HG02798 (cell line): ENCODE measurements around the gene IRF1.

Source experiments
- ATAC-seq: cut with Tn5 transposase; IDR thresholded peaks from one replicate; pipeline ENCODE4 v1.9.1; 2021; ENCODE audit warnings: mild to moderate bottlenecking; ENCODE audit not compliant: unreplicated experiment, poor library complexity

The IRF1 gene

GRCh38 chr5:132463811-132464155, 26.8 kb downstream of the IRF1 start:
- ATAC-seq, result no peak

GRCh38 chr5:132462856-132463745, 27.5 kb downstream of the IRF1 start:
- no peak for ATAC-seq

DNA sequence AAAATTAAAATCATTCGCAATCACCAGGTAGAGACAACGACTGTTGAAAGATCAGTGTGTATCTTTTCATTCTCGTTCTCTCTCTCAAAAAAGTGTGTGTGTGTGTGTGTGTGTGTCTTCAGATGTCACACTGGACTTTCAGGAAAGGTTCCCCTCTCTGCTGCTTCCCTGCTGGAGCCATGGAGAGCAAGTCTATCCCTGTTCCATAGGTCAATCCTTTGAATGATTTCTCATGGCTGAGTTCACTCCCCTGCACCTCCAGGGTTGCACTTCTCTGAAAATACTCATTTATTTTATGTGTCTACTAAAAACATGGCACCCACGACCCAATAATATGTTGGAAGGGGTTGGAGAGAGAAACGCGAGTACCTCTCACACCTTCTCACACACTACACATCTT, 28.2 kb downstream of the IRF1 start:
- ATAC-seq, result no peak

GRCh38 chr5:132461569-132462070, 29.0 kb downstream of the IRF1 start:
- no peak for ATAC-seq

- no peak for ATAC-seq
Measured at GRCh38 chr5:132460846-132461568, 29.6 kb downstream of the IRF1 start.

- no peak for ATAC-seq
Measured at GRCh38 chr5:132459983-132460838, 30.4 kb downstream of the IRF1 start.

DNA sequence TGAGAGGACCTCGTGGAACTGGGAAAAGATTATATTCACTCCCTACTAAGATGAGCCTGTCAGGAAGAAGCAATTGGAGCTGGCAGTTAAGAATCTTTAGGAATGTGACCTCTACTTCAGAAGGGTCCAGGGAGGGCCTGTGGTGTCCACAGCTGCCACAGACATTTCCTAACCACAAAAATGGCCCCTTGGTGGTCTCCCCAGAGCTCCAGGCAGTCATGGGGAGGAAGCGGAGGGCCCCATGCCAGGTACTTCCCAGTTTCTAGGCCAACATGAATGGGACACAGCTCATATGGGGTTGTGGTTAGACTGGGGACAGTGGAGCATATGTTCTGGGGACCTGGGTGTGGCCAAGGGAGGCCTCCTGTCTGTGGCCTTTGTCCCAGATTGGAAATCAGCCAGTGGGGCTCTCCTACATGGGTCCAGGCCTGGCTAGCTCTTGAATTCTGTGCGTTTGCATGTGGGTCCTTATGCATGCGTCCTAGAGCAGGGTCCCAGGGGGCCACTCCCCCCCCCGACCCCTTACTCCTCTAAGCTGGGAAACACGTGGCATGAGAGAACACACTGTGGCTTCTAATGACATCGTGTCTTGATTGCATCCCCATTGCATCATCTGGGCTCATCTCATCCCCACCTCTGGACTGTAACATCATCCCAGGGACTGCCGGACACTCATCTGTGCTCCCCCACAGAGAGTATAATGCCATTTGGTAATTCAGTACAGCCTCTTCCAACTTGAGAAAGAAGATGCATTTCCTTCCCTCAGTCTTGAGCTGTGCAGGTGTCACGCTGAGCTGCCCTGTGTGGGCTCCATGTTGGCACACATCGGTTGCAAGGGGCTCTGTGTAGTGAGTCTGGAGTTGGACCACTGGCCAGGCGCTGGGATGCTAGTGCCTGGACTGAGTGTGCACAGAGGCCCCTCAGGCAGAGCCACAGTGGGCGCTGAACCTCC, 31.3 kb downstream of the IRF1 start:
- peak; percentile 28 for ATAC-seq

DNA sequence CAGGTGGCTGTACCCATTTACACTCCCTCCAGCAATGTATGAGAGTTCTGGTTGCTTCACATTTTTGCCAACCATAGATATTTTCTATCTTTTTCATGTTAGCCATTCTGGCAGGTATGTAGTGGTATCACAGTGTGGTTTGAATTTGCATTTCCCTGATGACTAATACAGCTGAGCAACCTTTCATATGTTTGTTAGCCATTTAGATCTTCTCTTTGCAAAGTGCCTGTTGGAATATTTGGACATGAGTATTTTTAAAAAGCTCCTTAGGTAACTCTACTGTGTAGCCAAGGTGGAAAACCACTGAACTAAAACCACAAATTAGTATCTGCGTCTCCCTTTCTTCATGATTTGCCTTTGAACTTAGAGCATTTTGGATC, 31.9 kb downstream of the IRF1 start:
- ATAC-seq, result peak; percentile 52

DNA sequence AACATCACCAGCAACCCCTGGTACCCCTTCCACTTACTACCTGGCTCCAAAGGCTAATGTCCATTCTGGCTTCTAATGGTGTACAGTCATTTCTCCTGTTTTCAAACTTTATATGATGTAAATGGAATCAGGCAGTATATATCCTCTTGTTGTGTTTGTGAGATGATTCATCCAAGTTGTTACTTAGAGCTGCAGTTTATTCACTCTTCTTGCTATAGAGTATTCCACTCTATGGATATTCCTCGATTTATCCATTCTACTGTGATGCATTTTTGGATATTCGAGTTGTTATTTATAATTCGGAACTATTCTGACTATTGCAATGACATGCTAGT, 32.4 kb downstream of the IRF1 start:
- no peak for ATAC-seq

GRCh38 chr5:132457371-132458225, 33.0 kb downstream of the IRF1 start:
- no peak for ATAC-seq

GRCh38 chr5:132456987-132457361, 33.6 kb downstream of the IRF1 start:
- ATAC-seq, result peak; percentile 11

DNA sequence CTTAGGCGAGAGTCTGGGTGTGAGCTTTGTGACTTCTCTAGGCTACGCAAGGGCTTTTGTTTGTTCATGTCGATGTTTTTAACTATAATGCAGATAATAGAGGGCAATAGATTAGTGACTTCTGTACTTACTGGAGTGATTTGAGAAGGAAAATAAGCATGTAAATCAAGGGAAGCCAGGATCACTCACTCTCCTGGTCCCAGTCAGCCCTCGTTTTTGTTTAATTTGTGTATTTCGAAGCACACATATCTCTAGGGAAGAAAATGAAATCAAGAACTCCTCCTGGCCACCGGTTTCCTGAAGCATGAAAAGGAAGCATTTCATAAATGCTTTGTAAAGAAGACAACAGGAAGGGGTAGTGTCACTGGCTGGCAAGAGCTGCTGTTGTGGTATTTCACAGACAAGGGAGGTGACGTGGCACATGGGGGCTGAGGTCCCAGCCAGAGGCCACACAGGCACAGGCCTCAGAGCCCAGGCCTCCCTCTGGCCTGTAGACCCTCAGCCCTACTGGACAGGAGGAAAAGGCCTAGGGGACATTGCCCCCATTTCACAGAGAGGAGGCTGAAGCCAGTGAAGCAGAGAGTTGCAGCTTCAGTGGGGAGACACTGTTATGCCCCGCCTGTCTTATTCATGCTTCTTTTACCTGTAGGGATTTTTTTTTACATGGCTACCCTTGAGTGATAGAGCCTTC, 34.1 kb downstream of the IRF1 start:
- peak; percentile 59 for ATAC-seq

GRCh38 chr5:132455614-132456115, 34.9 kb downstream of the IRF1 start:
- ATAC-seq, result no peak

GRCh38 chr5:132454361-132454760, 36.2 kb downstream of the IRF1 start:
- ATAC-seq, result no peak

DNA sequence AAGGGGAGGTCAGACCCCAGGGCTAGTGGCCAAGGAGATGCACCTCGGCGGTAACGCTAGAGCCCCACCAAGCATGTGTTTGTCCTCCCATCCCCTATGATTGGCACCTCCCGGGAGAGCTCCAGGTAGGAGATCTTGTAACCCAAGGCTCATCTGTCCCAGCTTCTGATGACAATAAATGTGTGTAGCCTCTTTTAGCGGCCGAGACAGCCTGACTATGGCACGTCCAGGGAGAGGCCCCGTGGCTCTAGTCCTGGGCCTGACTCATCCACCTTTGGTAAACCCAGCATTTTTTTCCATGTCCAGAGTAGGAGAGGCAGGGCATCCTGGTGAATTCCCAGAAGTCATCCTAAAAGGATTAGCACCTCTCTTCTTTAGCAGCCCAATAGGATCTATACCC, 39.2 kb downstream of the IRF1 start:
- ATAC-seq, result no peak

GRCh38 chr5:132449060-132449459, 41.5 kb downstream of the IRF1 start:
- no peak for ATAC-seq

DNA sequence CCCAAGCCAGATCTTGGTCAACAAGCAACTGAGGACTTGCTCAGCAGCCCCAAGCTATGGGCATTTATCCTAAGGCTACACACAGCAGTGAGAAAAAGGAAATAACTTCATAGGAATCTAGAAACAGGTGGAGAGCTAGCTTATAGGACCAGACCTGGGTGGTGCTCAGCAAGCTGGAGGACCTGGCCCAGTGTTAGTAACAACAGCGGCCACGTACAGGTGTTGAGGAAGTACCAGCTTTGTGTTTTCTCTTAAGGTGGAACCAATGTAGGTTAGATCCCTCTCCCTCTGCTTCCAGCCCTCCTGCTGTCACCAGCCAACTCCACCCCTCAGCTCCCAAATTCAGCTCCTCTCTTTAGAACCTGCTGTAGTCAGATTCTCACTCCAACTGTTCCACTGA, 43.4 kb downstream of the IRF1 start:
- no peak for ATAC-seq

GRCh38 chr5:132446621-132447020, 44.0 kb downstream of the IRF1 start:
- no peak for ATAC-seq
